NCI-H1048 (cell line): ENCODE results near the gene FOXC2.
"Not testable (repeated sequence)": the region's sequence is repeated elsewhere in the genome, so short reads cannot be mapped to it uniquely, and the experiment has no call there.

Source experiments
- DNase-seq: peaks from one replicate; lab custom pipeline; 2025; lab: John Stamatoyannopoulos, UW

FOXC2 gene

GRCh38 chr16:86573646-86574508, 7.2 kb downstream of the FOXC2 start:
- no peak for DNase-seq

DNA sequence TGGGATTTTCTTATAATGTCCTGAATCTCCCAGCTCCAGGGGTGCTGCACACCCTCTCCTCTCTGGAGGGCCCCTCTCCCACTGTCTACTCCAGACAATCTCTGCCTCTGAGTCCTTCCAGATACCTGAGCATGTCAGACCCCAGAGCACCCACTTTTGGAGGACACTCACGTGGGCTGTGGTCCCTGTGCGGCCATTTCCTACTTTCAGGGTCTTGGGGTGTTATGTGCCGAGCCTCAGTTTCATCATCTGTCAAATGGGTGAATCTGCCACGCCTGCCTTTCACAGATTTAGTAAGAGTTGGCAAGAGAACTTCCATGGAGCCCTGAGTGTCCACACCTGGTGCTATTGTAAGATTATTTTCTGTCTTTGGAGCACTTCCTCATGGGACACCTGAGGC, 8.0 kb downstream of the FOXC2 start:
- no peak for DNase-seq

- DNase-seq = no peak
Observed at GRCh38 chr16:86575095-86575685, 8.6 kb downstream of the FOXC2 start.

- no peak for DNase-seq
Observed at GRCh38 chr16:86575754-86576557, 9.3 kb downstream of the FOXC2 start.

- no peak for DNase-seq
Observed at GRCh38 chr16:86576591-86577313, 10.1 kb downstream of the FOXC2 start.

- DNase-seq = no peak
Observed at GRCh38 chr16:86577314-86577971, 10.8 kb downstream of the FOXC2 start.

- DNase-seq = no peak
Observed at GRCh38 chr16:86578061-86578599, 11.5 kb downstream of the FOXC2 start, which contains the start of gene FOXL1. Gene FOXL1 (plus strand): TSS chr16:86578549. CDS start chr16:86578724, 175 bp downstream.

GRCh38 chr16:86578611-86579267, 12.1 kb downstream of the FOXC2 start:
- no peak for DNase-seq

DNA sequence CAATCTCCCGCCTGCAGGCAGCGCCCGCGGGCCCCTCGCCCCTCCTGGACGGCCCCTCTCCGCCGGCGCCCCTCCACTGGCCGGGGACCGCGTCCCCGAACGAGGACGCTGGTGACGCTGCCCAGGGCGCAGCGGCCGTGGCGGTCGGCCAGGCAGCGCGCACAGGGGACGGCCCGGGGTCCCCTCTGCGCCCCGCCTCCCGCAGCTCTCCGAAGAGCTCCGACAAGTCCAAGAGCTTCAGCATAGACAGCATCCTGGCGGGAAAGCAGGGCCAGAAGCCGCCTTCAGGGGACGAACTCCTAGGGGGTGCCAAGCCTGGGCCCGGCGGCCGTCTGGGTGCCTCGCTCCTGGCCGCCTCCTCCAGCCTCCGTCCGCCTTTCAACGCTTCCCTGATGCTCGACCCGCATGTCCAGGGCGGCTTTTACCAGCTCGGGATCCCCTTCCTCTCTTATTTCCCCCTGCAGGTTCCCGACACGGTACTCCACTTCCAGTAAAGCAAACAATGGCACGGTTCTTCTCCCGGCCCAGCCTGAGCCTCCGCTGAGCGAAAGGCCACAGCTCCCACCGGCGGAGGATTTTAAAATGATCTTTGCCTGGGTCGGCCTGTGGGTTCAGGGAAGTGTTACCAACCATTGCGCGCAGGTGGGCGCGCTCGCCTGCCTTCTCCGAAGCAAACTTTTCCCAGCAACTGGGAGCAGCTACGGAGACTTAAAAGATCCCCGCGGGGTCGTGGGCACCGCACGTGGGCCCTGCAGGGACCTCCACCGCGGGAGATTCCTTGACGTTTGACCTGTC, 12.8 kb downstream of the FOXC2 start:
- DNase-seq = no peak

DNA sequence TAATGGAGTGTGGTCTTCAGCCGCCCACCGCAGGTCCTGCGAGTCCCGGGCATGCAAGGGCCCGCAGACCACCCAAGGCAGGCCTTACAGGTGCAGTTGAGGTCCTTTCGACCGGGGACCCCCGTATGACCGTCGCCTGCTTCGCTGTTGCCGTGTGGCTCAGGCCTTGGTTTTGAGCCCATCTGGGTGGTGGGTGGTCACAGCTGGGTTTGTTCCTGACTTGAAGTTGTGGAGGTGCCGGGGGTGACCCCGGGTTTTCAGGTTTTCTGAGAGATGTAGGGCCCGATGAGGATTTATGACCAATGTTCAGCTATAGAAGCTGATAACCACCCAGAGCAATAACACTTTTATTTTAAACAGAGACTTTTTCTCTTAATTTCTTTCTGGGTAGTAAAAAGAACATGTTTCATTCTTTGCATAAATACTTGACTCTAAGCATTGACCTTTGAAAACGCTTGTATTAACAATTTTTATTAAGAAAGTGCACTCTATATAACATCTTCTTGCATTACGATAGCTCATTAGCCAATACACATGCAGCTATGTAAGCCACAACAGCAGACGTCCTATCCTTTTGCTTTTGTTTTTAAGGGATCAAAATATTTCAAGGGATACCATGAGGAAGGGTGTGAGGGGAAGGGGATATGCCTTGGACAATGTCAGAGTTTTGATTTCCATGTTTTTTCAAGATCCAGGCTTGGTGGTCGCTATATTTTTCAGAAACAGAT, 13.6 kb downstream of the FOXC2 start:
- DNase-seq = no peak

GRCh38 chr16:86580791-86581170, 14.2 kb downstream of the FOXC2 start:
- DNase-seq = no peak

- DNase-seq = no peak
Observed at GRCh38 chr16:86581458-86581857, 14.8 kb downstream of the FOXC2 start.

GRCh38 chr16:86584071-86584685, 17.5 kb downstream of the FOXC2 start:
- no peak for DNase-seq

GRCh38 chr16:86584726-86585721, 18.4 kb downstream of the FOXC2 start:
- DNase-seq = no peak

DNA sequence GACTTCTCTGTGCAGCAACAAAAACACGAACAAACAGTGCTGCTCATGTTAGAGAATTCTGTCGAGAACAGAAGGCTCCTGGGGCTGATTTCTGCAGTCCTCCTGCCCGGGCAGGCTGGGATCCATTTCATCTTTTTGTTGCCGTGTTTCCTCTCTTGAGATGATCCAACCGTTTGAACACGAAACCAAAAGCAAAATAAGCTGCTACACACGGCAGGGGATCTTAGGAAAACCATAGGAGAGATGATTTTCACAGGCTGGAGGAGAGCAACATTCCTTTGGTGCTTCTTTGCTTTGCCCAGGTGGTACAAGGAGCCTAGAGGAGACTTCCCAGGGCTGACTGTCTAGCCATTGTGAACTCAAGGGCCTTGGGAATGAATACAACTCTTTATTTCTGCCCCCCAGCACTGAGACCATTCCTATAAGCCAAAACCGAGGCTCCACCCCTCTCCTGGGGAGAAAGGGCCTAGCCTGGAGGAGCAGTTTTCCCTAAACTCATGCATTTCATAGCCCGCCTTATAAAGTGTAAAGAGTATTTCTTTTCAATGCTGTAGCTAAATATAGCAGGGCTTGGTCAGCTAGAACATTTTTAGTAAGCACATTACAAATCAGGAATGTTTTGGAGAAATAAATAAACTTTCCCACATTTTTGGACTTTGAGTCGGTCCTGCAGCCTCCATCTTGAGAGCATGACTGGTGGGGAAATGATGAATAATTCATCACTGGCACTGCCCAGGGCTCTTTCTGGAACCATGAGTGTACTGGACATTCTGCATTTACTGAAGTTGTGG, 19.4 kb downstream of the FOXC2 start:
- no peak for DNase-seq

GRCh38 chr16:86587487-86587886, 20.9 kb downstream of the FOXC2 start:
- DNase-seq = no peak

GRCh38 chr16:86587955-86588354, 21.3 kb downstream of the FOXC2 start:
- DNase-seq = not testable (repeated sequence)
